PC-3 (cell line): ENCODE measurements around the gene RAI1. TPM values are rescaled to one million over a fixed set of nuclear protein-coding genes. Genes with fewer than 3 reads are reported as not detected.

Experiments
- ATAC-seq: fragments of 200-7000 bp; cut with Tn5 transposase; 2 replicates; pipeline ENCODE4 v1.9.1; 2020; ENCODE audit warnings: mild to moderate bottlenecking, moderate library complexity
- BruUV-seq: library from RNA; stranded (reverse); fragments of 400-500 nt; replicated peaks from 2 replicates; lab custom pipeline; 2021; lab: Mats Ljungman, UMichigan
- CTCF ChIA-PET: fragments of 300-600 bp; sonication (Branson Sonifier 250); formaldehyde crosslinking; loops from one replicate; lab custom pipeline; 2022; ENCODE audit warnings: antibody characterized with exemption; lab: Charles Lee
- POLR2A ChIA-PET: fragments of 300-600 bp; sonication (Branson Sonifier 250); formaldehyde crosslinking; loops from one replicate; lab custom pipeline; 2022; ENCODE audit warnings: antibody characterized with exemption; ENCODE audit not compliant: unreplicated experiment; lab: Charles Lee
- DNase-seq: peaks from one replicate; pipeline ENCODE4 v3.0.0-alpha.2; 2015
- H2AFZ ChIP-seq: fragments of 300-600 bp; sonication (generic); 2 replicates; pipeline ENCODE4 v1.6.0; 2016; ENCODE audit warnings: antibody characterized with exemption, low read length
- H3F3A ChIP-seq: fragments of 300-600 bp; sonication (generic); one replicate; pipeline ENCODE4 v1.6.0; 2017; ENCODE audit warnings: antibody characterized with exemption, low read length, control low read depth, mild to moderate bottlenecking; ENCODE audit not compliant: unreplicated experiment
- H3K27ac ChIP-seq: fragments of 300-600 bp; sonication (generic); 2 replicates; pipeline ENCODE4 v1.5.1; 2016; ENCODE audit warnings: mild to moderate bottlenecking, low read length
- H3K27me3 ChIP-seq: fragments of 300-600 bp; sonication (generic); 2 replicates; pipeline ENCODE4 v1.6.1; 2016; ENCODE audit warnings: low read length, mixed read lengths
- H3K36me3 ChIP-seq: fragments of 300-600 bp; sonication (generic); 2 replicates; pipeline ENCODE4 v1.6.1; 2016; ENCODE audit warnings: low read depth, mixed run types, low read length, mixed read lengths
- H3K4me1 ChIP-seq: fragments of 300-600 bp; sonication (generic); 2 replicates; pipeline ENCODE4 v1.5.1; 2016; ENCODE audit warnings: low read length; ENCODE audit not compliant: insufficient read depth
- H3K4me2 ChIP-seq: fragments of 300-600 bp; sonication (generic); 2 replicates; pipeline ENCODE4 v1.6.0; 2016; ENCODE audit warnings: low read length
- H3K4me3 ChIP-seq: fragments of 300-600 bp; sonication (generic); 2 replicates; pipeline ENCODE4 v1.5.1; 2016; ENCODE audit warnings: mild to moderate bottlenecking, low read length, mixed read lengths
- H3K79me2 ChIP-seq: fragments of 300-600 bp; sonication (generic); 2 replicates; pipeline ENCODE4 v1.6.1; 2017; ENCODE audit warnings: low read length, mixed read lengths
- H3K9ac ChIP-seq: fragments of 300-600 bp; sonication (generic); 2 replicates; pipeline ENCODE4 v1.6.0; 2016; ENCODE audit warnings: mild to moderate bottlenecking, low read length
- H3K9me2 ChIP-seq: fragments of 300-600 bp; sonication (generic); replicated peaks from 2 replicates; pipeline ENCODE4 v1.6.1; 2016; ENCODE audit warnings: mixed run types, low read length, mixed read lengths
- H3K9me3 ChIP-seq: fragments of 300-600 bp; sonication (generic); 2 replicates; pipeline ENCODE4 v1.6.1; 2016; ENCODE audit warnings: low read length, mixed read lengths
- H4K20me1 ChIP-seq: fragments of 300-600 bp; sonication (generic); 2 replicates; pipeline ENCODE4 v1.6.1; 2016; ENCODE audit warnings: low read length, mixed read lengths
- CTCF ChIP-seq: fragments of 300-600 bp; sonication (generic); conservative IDR thresholded peaks from 2 replicates; pipeline ENCODE4 v1.5.1; 2017; ENCODE audit warnings: antibody characterized with exemption, low read depth, mild to moderate bottlenecking, low read length
- EZH2 ChIP-seq: fragments of 300-600 bp; sonication (generic); IDR thresholded peaks from one replicate; pipeline ENCODE4 v1.6.1; 2017; ENCODE audit warnings: antibody characterized with exemption, mild to moderate bottlenecking, low read length; ENCODE audit not compliant: unreplicated experiment
- EZH2phosphoT487 ChIP-seq: fragments of 300-600 bp; sonication (generic); IDR thresholded peaks from 2 replicates; pipeline ENCODE4 v1.6.1; 2018; ENCODE audit warnings: mild to moderate bottlenecking, antibody characterized with exemption, low read length, borderline replicate concordance
- intact Hi-C: fragments of 100-400 bp; cut with micrococcal nuclease; formaldehyde crosslinking; loops from 2 replicates; pipeline ENCODE4 v1.9.0; 2023
- total RNA-seq: library from RNA; depleted of rRNA; stranded (reverse); fragments of >200 nt; gene quantifications from 2 replicates; pipeline ENCODE4 v1.2.3, GENCODE V29; 2014

RAI1 gene
- total RNA-seq, 1 experiment from 2014 or later: 33.0 TPM

GRCh38 chr17:17722906-17723353 lies 41.7 kb downstream of the RAI1 start:
- no peaks in the 10 kb centered on the region for H3K27me3 ChIP-seq
- H3F3A ChIP-seq: no peaks in the 10 kb centered on the region
- no peak overlapping the region for H3K4me2 ChIP-seq
- no peak for TF ChIP-seq EZH2
- TF ChIP-seq EZH2phosphoT487: no peak
- no peak for TF ChIP-seq CTCF
- intact Hi-C loops: no loop called here
- H3K9me3 ChIP-seq: no peaks in the 10 kb centered on the region
- peaks cover 65% of the 10 kb centered on the region for H3K79me2 ChIP-seq
- peaks cover 6% of the 10 kb centered on the region; the same call in 1 of the 2 replicates for H4K20me1 ChIP-seq
- H3K9ac ChIP-seq: no peak overlapping the region
- ATAC-seq: no peak
- 0 out of 2 replicates have a peak, but pooled peaks cover 5% of the 10 kb centered on the region for H3K36me3 ChIP-seq
- no peak for DNase-seq
- H3K4me3 ChIP-seq: no peak overlapping the region
- no peak overlapping the region for H2AFZ ChIP-seq
- CTCF ChIA-PET: no interaction called here
- H3K9me2 ChIP-seq: no peaks in the 10 kb centered on the region
- no TSS peak for BruUV-seq
- H3K27ac ChIP-seq: no peak overlapping the region
- peaks cover 32% of the 10 kb centered on the region for H3K4me1 ChIP-seq
- POLR2A ChIA-PET: no interaction called here

- DNase-seq (no peak), ATAC-seq (no peak)
- Histone ChIP-seq H3K79me2 (peaks cover 66% of the 10 kb centered on the region), H3K9me3 (no peaks in the 10 kb centered on the region), H2AFZ (no peak overlapping the region), H3K27me3 (no peaks in the 10 kb centered on the region), H3K4me1 (peaks cover 36% of the 10 kb centered on the region), H3K4me3 (no peak overlapping the region), H3K9ac (no peak overlapping the region), H4K20me1 (peaks cover 6% of the 10 kb centered on the region; the same call in 1 of the 2 replicates), H3K27ac (no peak overlapping the region), H3K4me2 (no peak overlapping the region), H3K9me2 (no peaks in the 10 kb centered on the region), H3F3A (no peaks in the 10 kb centered on the region), H3K36me3 (0 out of 2 replicates have a peak, but pooled peaks cover 5% of the 10 kb centered on the region)
- POLR2A ChIA-PET: no interaction called here
- no TSS peak for BruUV-seq
- TF ChIP-seq EZH2phosphoT487 (no peak), EZH2 (no peak), CTCF (no peak)
- CTCF ChIA-PET: no interaction called here
- intact Hi-C loops: no loop called here
These were observed 42.4 kb downstream of the RAI1 start for GRCh38 chr17:17723354-17724261.
